ENCODE data around the gene TRDMT1.
A peak's percentile ranks its signal among the peaks of the same experiment; 100 is the strongest.

TRDMT1 gene

DNA sequence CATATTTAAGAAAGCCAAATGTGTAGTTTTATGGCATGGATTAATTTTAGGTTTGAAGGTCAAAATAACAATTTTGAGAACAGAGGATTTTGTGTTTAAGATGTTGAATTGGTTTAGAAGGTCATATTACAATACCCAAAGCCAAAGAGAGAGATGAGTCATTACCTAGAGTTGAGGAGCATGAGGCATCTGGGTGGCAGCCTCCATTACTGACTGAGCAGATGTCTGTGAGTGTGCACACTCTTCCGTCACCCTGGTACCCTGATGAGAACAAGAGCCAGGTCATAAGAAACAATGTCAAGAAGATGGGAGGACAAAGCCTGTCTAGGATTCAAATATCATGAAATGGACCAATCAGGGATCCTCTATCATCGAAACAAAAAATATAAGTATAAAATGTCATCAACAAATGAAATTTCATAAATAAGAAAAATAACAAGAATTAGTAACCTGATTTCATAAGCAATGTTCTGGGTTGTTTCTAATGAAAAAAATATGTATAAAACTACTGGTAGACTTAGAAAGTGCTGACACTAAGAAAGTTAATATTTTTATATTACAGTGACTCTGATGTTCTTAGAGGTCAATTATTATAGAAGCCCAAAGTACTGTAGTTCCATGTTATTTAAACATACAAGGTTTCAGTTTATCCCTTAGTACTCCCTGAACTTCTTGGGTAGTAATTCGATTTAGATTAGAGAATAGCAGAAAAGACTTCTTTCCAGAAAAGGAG is 91.8 kb downstream of the TRDMT1 start:
- Histone ChIP-seq H3K27ac (ENCODE audit: low read length, poor library complexity, severe bottlenecking) (no peak overlapping the region), H3K18ac (ENCODE audit: low read depth in 1 of 2, low read length in 2 of 2) (no peak overlapping the region), H4K91ac (ENCODE audit: low read length) (no peak overlapping the region), H3K9ac (ENCODE audit: low read length) (no peak overlapping the region), H4K8ac (ENCODE audit: low read length) (no peak overlapping the region), H3K36me3 (ENCODE audit: control insufficient read depth in 1 of 2, insufficient read depth in 2 of 2, low read depth in 1 of 2, low read length in 2 of 2) (no peaks in the 10 kb centered on the region), H2BK15ac (ENCODE audit: low read depth, poor library complexity, severe bottlenecking) (no peak overlapping the region), H2BK120ac (ENCODE audit: low read depth, low read length) (no peak overlapping the region), H3K79me1 (replicated peaks; ENCODE audit: low read length, poor library complexity, severe bottlenecking) (no peaks in the 10 kb centered on the region), H3K4me3 (ENCODE audit: insufficient read depth in 1 of 2, low read depth in 1 of 2, low read length in 2 of 2) (no peak overlapping the region), H2AK5ac (ENCODE audit: low read length, severe bottlenecking) (no peak overlapping the region), H3K4ac (ENCODE audit: low read depth in 1 of 2, low read length in 2 of 2) (no peak overlapping the region), H2BK12ac (ENCODE audit: low read length in 2 of 2) (no peak overlapping the region), H3K23ac (ENCODE audit: low read length in 2 of 2) (no peak overlapping the region), H3K27me3 (ENCODE audit: control insufficient read depth in 1 of 2, insufficient read depth in 1 of 2, low read length in 2 of 2) (no peaks in the 10 kb centered on the region), H3K9me3 (ENCODE audit: control insufficient read depth, low read length) (no peaks in the 10 kb centered on the region), H3K4me1 (ENCODE audit: control insufficient read depth, insufficient read depth, low read depth, low read length) (peaks cover 2% of the 10 kb centered on the region), H2BK5ac (ENCODE audit: low read depth, low read length, poor library complexity, severe bottlenecking) (no peak overlapping the region), H3K14ac (ENCODE audit: low read length in 2 of 2) (peak overlapping the region in 1 of 2 experiments; percentile 79), H3K4me2 (ENCODE audit: low read length, poor library complexity, severe bottlenecking) (no peak overlapping the region), H2AFZ (ENCODE audit: low read depth, low read length) (no peak overlapping the region)
- 75% methylated on average over 2 of the region's 3 CpGs for WGBS
- peak; percentile 54 for DNase-seq

DNA sequence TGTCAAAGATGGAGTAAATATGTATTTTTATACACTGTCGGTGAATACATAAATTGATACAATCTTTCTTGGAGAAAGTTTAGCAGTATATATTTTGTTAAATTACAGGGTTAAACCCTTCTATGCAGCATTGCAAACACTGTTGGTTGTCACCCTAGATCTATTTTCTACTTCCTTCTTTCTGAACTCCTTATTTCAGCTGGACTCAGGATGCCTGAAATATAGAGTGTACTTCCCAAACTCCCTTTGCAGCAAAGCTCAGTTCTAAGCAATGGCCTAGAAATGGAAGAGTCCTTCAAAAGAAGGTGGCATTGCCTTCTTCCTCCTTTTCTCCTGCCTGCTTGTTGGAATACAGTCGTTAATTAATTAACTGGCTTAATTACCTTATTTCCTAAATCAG is 92.4 kb downstream of the TRDMT1 start:
- Histone ChIP-seq H2AFZ (ENCODE audit: low read depth, low read length) (no peak overlapping the region), H2BK15ac (ENCODE audit: low read depth, poor library complexity, severe bottlenecking) (no peak overlapping the region), H3K9ac (ENCODE audit: low read length) (no peak overlapping the region), H2BK5ac (ENCODE audit: low read depth, low read length, poor library complexity, severe bottlenecking) (no peak overlapping the region), H3K4me3 (ENCODE audit: insufficient read depth in 1 of 2, low read depth in 1 of 2, low read length in 2 of 2) (no peak overlapping the region), H3K23ac (ENCODE audit: low read length in 2 of 2) (no peak overlapping the region), H3K4ac (ENCODE audit: low read depth in 1 of 2, low read length in 2 of 2) (no peak overlapping the region), H3K27ac (ENCODE audit: low read length, poor library complexity, severe bottlenecking) (no peak overlapping the region), H3K14ac (ENCODE audit: low read length in 2 of 2) (no peak overlapping the region), H3K18ac (ENCODE audit: low read depth in 1 of 2, low read length in 2 of 2) (no peak overlapping the region), H2BK12ac (ENCODE audit: low read length in 2 of 2) (no peak overlapping the region), H3K36me3 (ENCODE audit: control insufficient read depth in 1 of 2, insufficient read depth in 2 of 2, low read depth in 1 of 2, low read length in 2 of 2) (no peaks in the 10 kb centered on the region), H3K27me3 (ENCODE audit: control insufficient read depth in 1 of 2, insufficient read depth in 1 of 2, low read length in 2 of 2) (no peaks in the 10 kb centered on the region), H3K9me3 (ENCODE audit: control insufficient read depth, low read length) (no peaks in the 10 kb centered on the region), H4K8ac (ENCODE audit: low read length) (no peak overlapping the region), H4K91ac (ENCODE audit: low read length) (no peak overlapping the region), H2AK5ac (ENCODE audit: low read length, severe bottlenecking) (no peak overlapping the region), H3K4me1 (ENCODE audit: control insufficient read depth, insufficient read depth, low read depth, low read length) (peaks cover 2% of the 10 kb centered on the region), H3K4me2 (ENCODE audit: low read length, poor library complexity, severe bottlenecking) (no peak overlapping the region), H2BK120ac (ENCODE audit: low read depth, low read length) (no peak overlapping the region), H3K79me1 (replicated peaks; ENCODE audit: low read length, poor library complexity, severe bottlenecking) (no peaks in the 10 kb centered on the region)
- no CpG with 5 or more reads among the region's 2 CpGs for WGBS
- DNase-seq, result no peak

DNA sequence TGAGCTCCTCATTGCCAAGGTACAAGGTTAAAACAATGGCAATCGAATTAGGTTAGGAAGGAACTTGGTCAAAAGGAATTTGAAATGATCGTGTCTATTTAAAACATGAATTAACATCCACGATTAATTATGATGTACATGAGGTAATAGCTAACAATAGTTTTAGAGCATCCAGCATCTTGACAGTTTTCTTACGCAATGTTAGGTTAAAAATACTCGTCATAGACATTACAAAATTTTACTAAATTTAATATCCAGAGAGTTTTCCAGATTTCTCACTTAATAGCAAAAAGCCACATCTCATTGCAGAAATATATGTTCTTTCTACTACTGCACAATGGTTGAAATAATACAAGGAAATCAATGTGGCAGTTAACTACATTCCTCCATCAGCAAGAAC is 94.5 kb downstream of the TRDMT1 start:
- Histone ChIP-seq H3K27ac (ENCODE audit: low read length, poor library complexity, severe bottlenecking) (no peak overlapping the region), H4K8ac (ENCODE audit: low read length) (no peak overlapping the region), H3K4me1 (ENCODE audit: control insufficient read depth, insufficient read depth, low read depth, low read length) (peaks cover 2% of the 10 kb centered on the region), H3K36me3 (ENCODE audit: control insufficient read depth in 1 of 2, insufficient read depth in 2 of 2, low read depth in 1 of 2, low read length in 2 of 2) (no peaks in the 10 kb centered on the region), H4K91ac (ENCODE audit: low read length) (no peak overlapping the region), H2BK15ac (ENCODE audit: low read depth, poor library complexity, severe bottlenecking) (no peak overlapping the region), H3K79me1 (replicated peaks; ENCODE audit: low read length, poor library complexity, severe bottlenecking) (no peaks in the 10 kb centered on the region), H2AFZ (ENCODE audit: low read depth, low read length) (no peak overlapping the region), H3K18ac (ENCODE audit: low read depth in 1 of 2, low read length in 2 of 2) (no peak overlapping the region), H3K14ac (ENCODE audit: low read length in 2 of 2) (no peak overlapping the region), H3K4ac (ENCODE audit: low read depth in 1 of 2, low read length in 2 of 2) (no peak overlapping the region), H3K4me3 (ENCODE audit: insufficient read depth in 1 of 2, low read depth in 1 of 2, low read length in 2 of 2) (no peak overlapping the region), H3K9me3 (ENCODE audit: control insufficient read depth, low read length) (no peaks in the 10 kb centered on the region), H2BK120ac (ENCODE audit: low read depth, low read length) (no peak overlapping the region), H3K27me3 (ENCODE audit: control insufficient read depth in 1 of 2, insufficient read depth in 1 of 2, low read length in 2 of 2) (no peaks in the 10 kb centered on the region), H3K4me2 (ENCODE audit: low read length, poor library complexity, severe bottlenecking) (no peak overlapping the region), H3K23ac (ENCODE audit: low read length in 2 of 2) (no peak overlapping the region), H3K9ac (ENCODE audit: low read length) (no peak overlapping the region), H2AK5ac (ENCODE audit: low read length, severe bottlenecking) (no peak overlapping the region), H2BK12ac (ENCODE audit: low read length in 2 of 2) (no peak overlapping the region), H2BK5ac (ENCODE audit: low read depth, low read length, poor library complexity, severe bottlenecking) (no peak overlapping the region)
- no peak for DNase-seq
- WGBS, result no CpG with 5 or more reads among the region's 5 CpGs

DNA sequence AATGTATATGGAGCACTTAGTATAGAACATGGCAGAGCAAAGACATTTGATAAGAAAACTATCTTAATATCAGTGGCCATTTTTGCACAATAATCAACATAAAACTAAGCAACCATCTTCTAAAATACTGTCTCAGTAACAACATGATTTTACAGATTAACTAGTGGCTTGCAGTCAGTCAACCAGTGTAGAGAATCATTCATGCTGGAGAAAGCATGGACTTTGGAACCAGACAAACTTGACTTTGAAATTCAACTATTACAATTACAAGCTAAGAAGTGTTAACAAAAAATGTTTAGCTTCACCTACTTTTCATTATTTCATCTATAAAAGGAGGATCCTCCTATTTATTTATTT is 99.6 kb downstream of the TRDMT1 start:
- no peak overlapping the region for H2BK5ac ChIP-seq (ENCODE audit: low read depth, low read length, poor library complexity, severe bottlenecking)
- no peak overlapping the region for H2BK15ac ChIP-seq (ENCODE audit: low read depth, poor library complexity, severe bottlenecking)
- no peak overlapping the region for H3K14ac ChIP-seq (ENCODE audit: low read length in 2 of 2)
- no peak overlapping the region for H3K9ac ChIP-seq (ENCODE audit: low read length)
- H3K4me2 ChIP-seq (ENCODE audit: low read length, poor library complexity, severe bottlenecking), result no peak overlapping the region
- H3K79me1 ChIP-seq (replicated peaks; ENCODE audit: low read length, poor library complexity, severe bottlenecking), result no peaks in the 10 kb centered on the region
- H2AK5ac ChIP-seq (ENCODE audit: low read length, severe bottlenecking), result no peak overlapping the region
- no peaks in the 10 kb centered on the region for H3K27me3 ChIP-seq (ENCODE audit: control insufficient read depth in 1 of 2, insufficient read depth in 1 of 2, low read length in 2 of 2)
- H4K8ac ChIP-seq (ENCODE audit: low read length), result no peak overlapping the region
- no peaks in the 10 kb centered on the region for H3K36me3 ChIP-seq (ENCODE audit: control insufficient read depth in 1 of 2, insufficient read depth in 2 of 2, low read depth in 1 of 2, low read length in 2 of 2)
- no peak overlapping the region for H3K18ac ChIP-seq (ENCODE audit: low read depth in 1 of 2, low read length in 2 of 2)
- no peak overlapping the region for H3K4ac ChIP-seq (ENCODE audit: low read depth in 1 of 2, low read length in 2 of 2)
- H2AFZ ChIP-seq (ENCODE audit: low read depth, low read length), result no peak overlapping the region
- no peak overlapping the region for H3K23ac ChIP-seq (ENCODE audit: low read length in 2 of 2)
- H3K4me3 ChIP-seq (ENCODE audit: insufficient read depth in 1 of 2, low read depth in 1 of 2, low read length in 2 of 2), result no peak overlapping the region
- H3K9me3 ChIP-seq (ENCODE audit: control insufficient read depth, low read length), result no peaks in the 10 kb centered on the region
- DNase-seq, result no peak
- H3K27ac ChIP-seq (ENCODE audit: low read length, poor library complexity, severe bottlenecking), result no peak overlapping the region
- H4K91ac ChIP-seq (ENCODE audit: low read length), result no peak overlapping the region
- H2BK12ac ChIP-seq (ENCODE audit: low read length in 2 of 2), result no peak overlapping the region
- peaks cover 1% of the 10 kb centered on the region for H3K4me1 ChIP-seq (ENCODE audit: control insufficient read depth, insufficient read depth, low read depth, low read length)
- H2BK120ac ChIP-seq (ENCODE audit: low read depth, low read length), result no peak overlapping the region

All from mesenchymal stem cell (in vitro differentiated cells and primary cell).